Measurements from ENCODE around the gene RAB3A.

DNA sequence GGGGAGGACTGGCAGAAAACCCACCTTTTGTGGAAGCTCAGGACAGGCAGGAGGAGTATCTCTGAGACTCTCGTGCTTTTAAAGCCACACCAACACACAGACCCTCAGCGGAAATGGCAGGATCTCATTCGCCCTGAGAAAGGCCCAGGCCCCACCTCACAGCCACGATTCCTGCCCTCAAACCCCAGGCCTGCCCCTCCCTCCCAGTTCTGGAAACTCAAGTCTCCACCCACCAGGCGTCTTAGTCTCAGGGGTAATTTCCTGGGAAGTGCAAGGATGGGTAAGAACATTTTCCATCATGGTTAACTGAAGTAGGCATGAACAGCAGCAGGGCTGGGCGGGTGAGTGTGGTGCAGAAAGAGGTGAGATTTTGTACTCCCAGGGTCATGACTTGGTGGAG, 30.4 kb upstream of the RAB3A start:
- TF ChIP-seq CTCF (IDR thresholded peaks at IDR 0.05; ENCODE audit: insufficient read depth, low read length, poor library complexity, severe bottlenecking), result no peak
- TF ChIP-seq EZH2phosphoT487 (conservative IDR thresholded peaks at IDR 0.05; ENCODE audit: low read length), result no peak
